Small intestine (tissue), 7 donors: ENCODE data around the gene PAFAH1B2. TPM values are rescaled to one million over a fixed set of nuclear protein-coding genes. Genes with fewer than 3 reads are reported as not detected.
"Not testable (repeated sequence)": the region's sequence is repeated elsewhere in the genome, so short reads cannot be mapped to it uniquely, and the experiment has no call there.

ENCODE experiments used
- DNase-seq, 2 donors: peaks; one replicate each; pipeline versions ENCODE4 v3.0.0 to v3.0.0-alpha.2; 2013
- FAIRE-seq: peaks from 2 replicates; lab custom pipeline; 2012; peaks lifted over from hg19 to GRCh38; lab: Jason Lieb, UNC
- H3K27ac ChIP-seq, 3 donors: one replicate each; pipeline ENCODE4 v1.5.1; 2013; ENCODE audit warnings: low read length in 2 of 3, mild to moderate bottlenecking in 2 of 3, control low read depth in 1 of 3, inconsistent platforms in 1 of 3, low read depth in 1 of 3, moderate library complexity in 1 of 3
- H3K27me3 ChIP-seq, 3 donors: one replicate each; pipeline ENCODE4 v1.6.1; 2013; ENCODE audit warnings: low read length in 3 of 3, inconsistent platforms in 1 of 3; ENCODE audit not compliant: control insufficient read depth in 3 of 3, insufficient read depth in 3 of 3
- H3K36me3 ChIP-seq, 3 donors: one replicate each; pipeline ENCODE4 v1.6.1; 2013; ENCODE audit warnings: low read length in 3 of 3, inconsistent platforms in 1 of 3, low read depth in 1 of 3, mild to moderate bottlenecking in 1 of 3, moderate library complexity in 1 of 3; ENCODE audit not compliant: control insufficient read depth in 3 of 3, insufficient read depth in 2 of 3
- H3K4me1 ChIP-seq, 3 donors: one replicate each; pipeline ENCODE4 v1.6.1; 2013; ENCODE audit warnings: low read length in 2 of 3, inconsistent platforms in 1 of 3, low read depth in 1 of 3, mild to moderate bottlenecking in 1 of 3, moderate library complexity in 1 of 3; ENCODE audit not compliant: control insufficient read depth in 3 of 3, insufficient read depth in 2 of 3
- H3K4me3 ChIP-seq, 3 donors: one replicate each; pipeline ENCODE4 v1.5.1; 2013; ENCODE audit warnings: low read length in 3 of 3, control low read depth in 1 of 3, inconsistent platforms in 1 of 3, low read depth in 1 of 3, mild to moderate bottlenecking in 1 of 3, moderate library complexity in 1 of 3
- H3K9me3 ChIP-seq, 2 donors: one replicate each; pipeline ENCODE4 v1.6.1; 2013; ENCODE audit warnings: low read depth in 1 of 2, low read length in 1 of 2; ENCODE audit not compliant: control insufficient read depth in 2 of 2, insufficient read depth in 1 of 2
- WGBS, 3 donors: extraction: QIAGEN DNeasy Blood & Tissue Kit; methylation state at CpG; one replicate each; pipeline ENCODE4 v1.1.7; 2013; 5-methylcytosine and 5-hydroxymethylcytosine counted together
- polyA plus RNA-seq, 4 donors: library from polyadenylated mRNA; stranded (reverse) in 3 of 4; unstranded in 1 of 4; fragments of 200-250 nt in 3 of 4; fragments of 120-200 nt in 1 of 4; gene quantifications; one replicate each; pipeline versions ENCODE4 v1.2.1 to v1.2.3, GENCODE V29; 2013
- donor health status: healthy with polysubstance abuse.
- donor health status: control.
- donor health status: control.
- donor health status: Bipolar disorder and iron deficiency.
- donor health status: healthy.

Gene PAFAH1B2
- polyA plus RNA-seq, 4 donors, result 23.2 to 44.7 (median 25.7) TPM

DNA sequence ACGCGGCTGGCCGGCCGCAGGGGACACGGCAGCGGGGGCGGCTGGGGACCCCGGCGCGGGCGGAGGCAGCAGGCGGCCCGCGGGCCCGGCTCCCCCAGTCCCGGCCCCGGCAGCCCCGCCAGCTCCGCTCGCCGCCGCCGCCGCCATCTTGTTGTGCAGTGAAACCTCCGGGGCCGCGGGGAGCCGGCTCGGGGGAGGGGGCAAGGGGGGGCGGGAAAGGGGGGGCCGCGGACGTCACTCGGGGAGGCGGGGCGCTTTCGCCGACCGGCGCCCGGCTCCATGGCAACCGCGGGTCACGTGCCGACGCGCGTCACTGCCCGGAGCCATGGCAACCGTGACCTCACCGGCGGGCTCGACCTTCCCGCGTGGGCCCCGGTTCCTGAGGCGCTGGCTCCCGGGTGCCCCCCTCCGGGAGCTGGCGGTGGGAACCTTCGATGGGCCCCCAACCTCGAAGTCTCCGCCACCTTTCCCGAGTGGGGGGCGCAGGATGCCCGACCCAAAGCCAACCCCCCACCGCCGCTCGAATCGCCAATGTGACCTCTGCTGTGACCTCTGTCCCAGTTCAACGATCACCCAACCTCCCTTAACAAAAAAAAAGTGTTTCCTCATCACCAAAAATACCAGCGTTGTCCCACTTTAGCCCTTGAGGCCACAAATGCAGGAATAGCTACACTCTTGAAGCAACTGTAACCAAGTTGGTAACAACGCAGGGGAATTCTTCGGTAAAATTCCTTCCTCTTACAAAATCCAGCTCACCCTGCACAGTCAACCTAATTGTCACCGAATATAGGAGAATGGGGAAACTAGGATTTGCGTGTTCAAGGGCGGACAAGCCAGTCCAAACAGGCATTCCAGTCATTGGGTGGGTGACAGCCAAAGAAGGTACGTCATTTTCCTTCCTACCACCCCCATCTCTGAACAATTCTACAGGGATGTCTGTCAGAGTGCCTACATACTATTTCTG, 45.5 kb upstream of the PAFAH1B2 start, which contains the start of gene SIK3:
Gene SIK3 (minus strand): TSS at position 160 of the 964 bp plus-strand sequence. CDS start 13 bp downstream, at position 147.
- DNase-seq, result peak; percentile 84 to 96
- Histone ChIP-seq H3K27ac (peak within 1 kb of the TSS; percentile 89 to 97 (median 90)), H3K27me3 (no peaks in the 10 kb centered on the region), H3K4me3 (peak within 1 kb of the TSS; percentile 80 to 100 (median 96)), H3K4me1 (peaks cover 8 to 33% (median 16%) of the 10 kb centered on the region in 3 donors), H3K36me3 (no peaks in the 10 kb centered on the region), H3K9me3 (no peaks in the 10 kb centered on the region)
- no peak for FAIRE-seq
- 2 to 7% (median 3%) methylated on average over 40 to 77 of the region's 78 CpGs for WGBS, 3 donors

DNA sequence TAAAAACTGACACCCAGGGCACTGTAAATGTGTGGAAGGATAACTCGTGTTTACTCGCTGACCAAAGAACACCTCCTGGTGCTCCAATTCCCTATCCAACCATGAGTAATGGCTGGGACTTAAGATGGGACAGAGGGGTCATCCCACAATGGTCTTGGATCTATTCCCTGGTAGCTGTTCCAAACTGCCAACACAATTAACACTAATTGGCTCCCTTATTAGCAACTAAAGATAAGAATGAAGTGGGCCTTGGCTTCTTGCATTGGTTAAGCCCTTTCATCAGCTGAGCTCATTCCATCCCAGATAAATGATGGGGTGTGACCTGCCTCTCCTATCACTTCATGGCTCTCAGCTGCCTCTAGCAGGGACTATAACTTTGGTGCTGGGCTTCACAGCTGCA, 44.4 kb upstream of the PAFAH1B2 start:
- peak; percentile 33 to 55 for DNase-seq
- peak overlapping the region in 2 of 3 donors; percentile 76 to 90 for H3K27ac ChIP-seq
- WGBS, 3 donors, result 51 to 77% (median 73%) methylated on average over 2 of the region's 2 CpGs

DNA sequence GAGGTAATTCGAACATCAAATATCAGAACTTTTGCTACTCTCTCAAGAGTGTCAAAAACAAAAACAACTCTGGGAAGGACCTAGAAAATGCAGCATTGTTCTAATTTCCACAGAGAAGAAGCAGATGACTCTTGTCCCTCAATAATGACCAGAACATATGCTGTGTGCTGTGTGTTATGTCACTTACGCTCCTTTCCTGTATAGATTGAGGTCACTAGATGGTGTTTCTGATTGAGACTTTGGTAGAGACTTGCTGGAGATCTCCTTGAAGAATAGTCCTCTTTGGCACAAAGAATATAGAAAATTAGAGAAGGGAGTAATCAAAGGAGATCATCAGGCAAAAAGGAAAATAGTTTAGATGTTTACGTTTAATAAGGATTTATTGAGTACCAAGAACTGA, 43.5 kb upstream of the PAFAH1B2 start:
- Histone ChIP-seq H3K4me1 (peaks cover 6 to 24% (median 9%) of the 10 kb centered on the region in 3 donors), H3K36me3 (no peaks in the 10 kb centered on the region), H3K27ac (no peak overlapping the region), H3K9me3 (no peaks in the 10 kb centered on the region), H3K27me3 (no peaks in the 10 kb centered on the region), H3K4me3 (no peak overlapping the region)
- FAIRE-seq, result no peak
- no peak for DNase-seq
- WGBS, 3 donors, result 91 to 94% (median 93%) methylated on average over 3 of the region's 3 CpGs

More for the DNA sequence above, 44.4 kb upstream of the PAFAH1B2 start:
- Histone ChIP-seq H3K4me1 (peaks cover 8 to 31% (median 15%) of the 10 kb centered on the region in 3 donors), H3K27me3 (no peaks in the 10 kb centered on the region), H3K4me3 (no peak overlapping the region), H3K9me3 (no peaks in the 10 kb centered on the region), H3K36me3 (no peaks in the 10 kb centered on the region)
- FAIRE-seq, result no peak

DNA sequence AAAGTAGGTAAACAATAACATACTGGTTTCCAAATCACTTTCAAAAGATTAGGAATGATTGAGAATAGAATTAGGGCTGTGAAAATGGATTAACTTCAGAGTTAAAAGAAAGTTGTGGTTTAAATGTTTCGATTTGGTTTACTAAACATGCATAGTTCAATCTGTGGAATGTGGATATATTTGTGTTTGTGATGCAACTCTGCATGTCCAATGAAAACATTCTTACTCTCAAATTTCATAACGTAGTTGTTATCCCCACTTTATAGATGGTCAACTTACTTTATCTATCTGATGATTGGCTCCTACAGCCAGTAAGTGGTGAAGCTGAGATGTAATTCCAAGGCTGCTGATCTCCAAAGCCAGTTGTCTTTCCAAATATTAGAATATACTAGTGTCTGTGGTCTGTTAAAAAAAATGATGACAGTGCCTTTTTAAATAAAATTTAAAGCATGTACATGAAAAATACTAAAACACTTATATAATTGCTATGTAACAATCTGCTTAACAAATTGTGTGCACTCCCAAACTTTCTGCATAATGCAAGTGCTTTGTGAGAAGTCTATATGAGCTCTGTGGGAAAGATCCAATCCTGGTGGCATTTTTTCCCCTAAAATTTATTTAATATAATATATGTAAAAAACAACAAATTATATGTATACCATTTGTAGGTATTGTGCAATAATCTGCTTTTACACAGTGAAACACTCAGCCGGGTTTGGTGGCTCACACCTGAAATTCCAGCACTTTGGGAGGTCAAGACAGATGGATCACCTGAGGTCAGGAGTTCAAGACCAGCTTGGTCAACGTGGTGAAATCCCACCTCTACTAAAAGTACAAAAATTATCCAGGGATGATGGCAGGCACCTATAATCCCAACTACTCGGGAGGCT, 36.1 kb upstream of the PAFAH1B2 start:
- Histone ChIP-seq H3K4me1 (no peaks in the 10 kb centered on the region), H3K27ac (no peak overlapping the region), H3K27me3 (no peaks in the 10 kb centered on the region), H3K4me3 (no peak overlapping the region), H3K9me3 (no peaks in the 10 kb centered on the region), H3K36me3 (no peaks in the 10 kb centered on the region)
- DNase-seq (no peak), FAIRE-seq (no peak)
- WGBS, 3 donors, result 55 to 61% (median 61%) methylated on average over 5 of the region's 5 CpGs

DNA sequence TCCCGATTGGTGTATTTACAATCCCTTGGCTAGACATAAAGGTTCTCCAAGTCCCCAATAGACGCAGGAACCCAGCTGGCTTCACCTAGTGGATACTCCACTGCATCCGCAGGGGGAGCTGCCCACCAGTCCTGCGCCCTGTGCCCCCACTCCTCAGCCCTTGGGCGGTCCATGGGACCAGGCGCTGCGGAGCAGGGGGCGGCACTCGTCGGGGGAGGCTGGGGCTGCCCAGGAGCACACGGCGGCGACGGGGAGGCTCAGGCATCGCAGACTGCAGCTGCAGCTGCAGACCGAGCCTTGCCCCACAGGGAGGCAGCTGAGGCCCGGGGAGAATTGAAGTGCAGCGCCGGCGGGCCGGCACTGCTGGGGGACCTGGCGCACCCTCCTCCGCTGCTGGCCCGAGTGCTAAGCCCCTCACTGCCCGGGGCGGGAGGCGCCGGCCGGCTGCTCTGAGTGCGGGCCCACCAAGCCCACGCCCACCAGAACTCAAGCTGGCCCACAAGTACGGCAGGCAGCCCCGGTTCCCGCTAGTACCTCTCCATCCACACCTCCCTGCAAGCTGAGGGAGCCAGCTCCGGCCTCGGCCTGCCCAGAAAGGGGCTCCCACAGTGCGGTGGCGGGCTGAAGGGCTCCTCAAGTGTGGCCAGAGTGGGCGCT, 33.7 kb upstream of the PAFAH1B2 start:
- H3K4me3 ChIP-seq, result no peak overlapping the region
- 91 to 95% (median 95%) methylated on average over 31 to 39 of the region's 39 CpGs for WGBS, 3 donors
- FAIRE-seq, result no peak
- H3K4me1 ChIP-seq, result no peaks in the 10 kb centered on the region
- H3K27ac ChIP-seq, result no peak overlapping the region
- no peaks in the 10 kb centered on the region for H3K27me3 ChIP-seq
- H3K9me3 ChIP-seq, result no peaks in the 10 kb centered on the region
- no peaks in the 10 kb centered on the region for H3K36me3 ChIP-seq
- no peak for DNase-seq

DNA sequence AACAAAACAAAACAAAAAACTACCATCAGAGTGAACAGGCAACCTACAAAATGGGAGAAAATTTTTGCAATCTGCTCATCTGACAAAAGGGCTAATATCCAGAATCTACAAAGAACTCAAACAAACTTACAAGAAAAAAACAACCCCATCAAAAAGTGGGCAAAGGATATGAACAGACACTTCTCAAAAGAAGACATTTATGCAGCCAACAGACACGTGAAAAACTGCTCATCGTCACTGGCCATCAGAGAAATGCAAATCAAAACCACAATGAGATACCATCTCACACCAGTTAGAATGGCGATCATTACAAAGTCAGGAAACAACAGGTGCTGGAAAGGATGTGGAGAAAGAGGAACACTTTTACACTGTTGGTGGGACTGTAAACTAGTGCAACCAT, 31.6 kb upstream of the PAFAH1B2 start:
- not testable (repeated sequence) for H3K4me3 ChIP-seq, H3K27ac ChIP-seq, H3K9me3 ChIP-seq, H3K4me1 ChIP-seq, H3K27me3 ChIP-seq, H3K36me3 ChIP-seq, FAIRE-seq, DNase-seq
- WGBS, 3 donors, result 60 to 65% (median 60%) methylated on average over 3 of the region's 3 CpGs

DNA sequence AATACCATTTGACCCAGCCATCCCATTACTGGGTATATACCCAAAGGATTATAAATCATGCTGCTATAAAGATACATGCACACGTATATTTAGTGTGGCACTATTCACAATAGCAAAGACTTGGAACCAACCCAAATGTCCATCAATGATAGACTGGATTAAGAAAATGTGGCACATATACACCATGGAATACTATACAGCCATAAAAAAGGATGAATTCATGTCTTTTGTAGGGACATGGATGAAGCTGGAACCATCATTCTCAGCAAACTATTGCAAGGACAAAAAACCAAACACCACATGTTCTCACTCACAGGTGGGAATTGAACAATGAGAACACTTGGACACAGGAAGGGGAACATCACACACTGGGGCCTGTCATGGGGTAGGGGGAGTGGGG, 31.1 kb upstream of the PAFAH1B2 start:
- not testable (repeated sequence) for H3K27ac ChIP-seq, FAIRE-seq, H3K4me3 ChIP-seq, H3K4me1 ChIP-seq, H3K9me3 ChIP-seq, DNase-seq, H3K36me3 ChIP-seq, H3K27me3 ChIP-seq
- WGBS, 3 donors, result 44 to 88% (median 67%) methylated on average over 1 of the region's 1 CpG

DNA sequence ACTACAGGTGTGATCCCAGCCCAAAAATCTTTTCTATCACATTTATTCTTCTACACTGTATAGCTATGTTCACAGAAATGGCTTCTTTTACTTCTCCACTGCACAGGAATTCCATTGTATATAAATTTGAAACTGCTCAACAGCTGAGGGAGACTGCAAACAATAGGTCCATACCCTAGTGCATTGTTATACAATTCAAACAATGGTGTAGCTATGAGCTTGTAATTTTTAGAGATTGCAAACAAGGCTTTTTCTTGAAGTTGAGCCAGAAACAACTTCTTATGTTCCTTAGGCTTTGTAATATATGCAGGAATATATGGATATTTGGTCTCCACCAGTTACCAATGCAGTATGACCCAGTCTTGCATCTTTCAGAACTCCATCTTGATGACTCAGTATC, 26.4 kb upstream of the PAFAH1B2 start:
- H3K4me1 ChIP-seq, result no peaks in the 10 kb centered on the region
- no peak overlapping the region for H3K4me3 ChIP-seq
- H3K9me3 ChIP-seq, result no peaks in the 10 kb centered on the region
- no peak for FAIRE-seq
- H3K36me3 ChIP-seq, result no peaks in the 10 kb centered on the region
- no peak for DNase-seq
- H3K27ac ChIP-seq, result no peak overlapping the region
- H3K27me3 ChIP-seq, result no peaks in the 10 kb centered on the region
